Heart left ventricle (tissue), 16 donors: ENCODE results near the gene ASTN2. TPM values are rescaled to one million over a fixed set of nuclear protein-coding genes. Genes with fewer than 3 reads are reported as not detected.

ENCODE experiments used
- ATAC-seq, 4 donors: fragments of 200-7000 bp; cut with Tn5 transposase; one replicate each; pipeline ENCODE4 v1.9.1; 2020 to 2022; ENCODE audit warnings: moderate library complexity in 4 of 4, mild to moderate bottlenecking in 3 of 4, moderate number of reproducible peaks in 1 of 4
- DNase-seq, 5 donors: peaks; one replicate each; pipeline ENCODE4 v3.0.0-alpha.2; 2020
- H3K27ac ChIP-seq, 12 donors: fragments of 200-600 bp; sonication (generic) in 4 of 12; one replicate each; pipeline versions ENCODE4 v1.5.0 to v1.8.0; 2016 to 2022; ENCODE audit warnings: mild to moderate bottlenecking in 2 of 12
- H3K27me3 ChIP-seq, 9 donors: fragments of 200-600 bp; sonication (generic) in 2 of 9; one replicate each; pipeline versions ENCODE4 v1.5.1 to v1.8.0; 2016 to 2022; ENCODE audit warnings: mild to moderate bottlenecking in 3 of 9
- H3K36me3 ChIP-seq, 9 donors: fragments of 200-600 bp; sonication (generic) in 2 of 9; one replicate each; pipeline versions ENCODE4 v1.5.0 to v1.8.0; 2018 to 2022; ENCODE audit warnings: mild to moderate bottlenecking in 2 of 9
- H3K4me1 ChIP-seq, 12 donors: fragments of 200-600 bp; sonication (generic) in 4 of 12; one replicate each; pipeline versions ENCODE4 v1.5.0 to v1.8.0; 2016 to 2022; ENCODE audit warnings: mild to moderate bottlenecking in 3 of 12
- H3K4me3 ChIP-seq, 12 donors: fragments of 200-600 bp; sonication (generic) in 4 of 12; one replicate each; pipeline versions ENCODE4 v1.5.0 to v1.8.0; 2017 to 2022; ENCODE audit warnings: mild to moderate bottlenecking in 9 of 12, moderate library complexity in 4 of 12
- H3K9me3 ChIP-seq, 12 donors: fragments of 200-600 bp; sonication (generic) in 4 of 12; one replicate each; pipeline versions ENCODE4 v1.5.0 to v1.8.0; 2016 to 2022; ENCODE audit warnings: mild to moderate bottlenecking in 1 of 12
- POLR2A ChIP-seq, 2 donors: fragments of 450-650 bp; IDR thresholded peaks; one replicate each; pipeline ENCODE4 v1.6.1; 2017; ENCODE audit warnings: antibody characterized with exemption in 2 of 2, mild to moderate bottlenecking in 2 of 2, moderate library complexity in 2 of 2
- WGBS, 4 donors: extraction: QIAGEN DNeasy Blood & Tissue Kit in 2 of 4; methylation state at CpG; one replicate each; pipeline versions ENCODE4 v1.1.5 to v1.1.7; 2013 to 2018; 5-methylcytosine and 5-hydroxymethylcytosine counted together
- intact Hi-C, 10 donors: fragments of 100-400 bp; cut with DNase I; formaldehyde crosslinking; loops; one replicate each; pipeline versions ENCODE4 v1.11.1 to v1.14.2; 2022
- polyA plus RNA-seq, 2 donors: library from polyadenylated mRNA; stranded (reverse); fragments of 200-250 nt; gene quantifications; one replicate each; pipeline ENCODE4 v1.2.3, GENCODE V29; 2013
- total RNA-seq, 9 donors: library from RNA; depleted of rRNA in 2 of 9; stranded (reverse); fragments of >200 nt in 2 of 9; fragmentation: NEBNext Ultra II Directional in 3 of 9; extraction: Animal tissue kit (Norgen Biotek cat#: 25700) in 3 of 9; gene quantifications; one replicate each; pipeline versions ENCODE4 v1.1.0 to v1.2.4, GENCODE V29; 2016 to 2023
- TF ChIP-seq, protein P1 (sequence below), 12 donors: fragments of 200-600 bp; sonication (generic) in 4 of 12; IDR thresholded peaks; one replicate each; pipeline versions ENCODE4 v1.5.0 to v1.8.0; 2018 to 2022; ENCODE audit warnings: antibody characterized with exemption in 12 of 12, mild to moderate bottlenecking in 5 of 12
- donor health status: ischemic (EF 13 %, LVEDD 7.1; RV severe dilation, severe dysfunction).
- donor health status: healthy with polysubstance abuse.
- donor health status: DM: no; HTN: yes; CAD: no.
- donor health status: DM: no; HTN: no; CAD: no.
- donor health status: ischemic (EF 25% LVEDD 6.9; RV normal size, moderate dysfunction).
- donor health status: ischemic (EF 25% LVEDD 5.7; RV mildly dilated, moderate dysfunction).
- donor health status: healthy.
- donor health status: DM: yes; HTN: yes; CAD: no.
- donor health status: ischemic (EF 35%, LVEDD 5.7; RV mildly dilated, moderate dysfunction).
- donor health status: nonischemic (EF 11% LVEDD 7.7; RV severe dilation, severe dysfunction).
- donor health status: DM: yes; HTN: yes; CAD: no.
- donor health status: PGD.
- donor health status: ischemic (EF 29% LVEDD 5.4; RV normal size, mild dysfunction).
- donor health status: nonischemic (EF 23%, LVEDD 6.1; RV moderate dilation, normal function).

The ASTN2 gene
- total and polyA plus RNA-seq, 11 donors: 2.5 to 6.0 (median 3.5) TPM

- no peaks in the 10 kb centered on the region for H3K9me3 ChIP-seq
- WGBS, 4 donors: 67 to 71% (median 68%) methylated on average over 4 of the region's 4 CpGs
- no peaks in the 10 kb centered on the region for H3K27me3 ChIP-seq
- H3K36me3 ChIP-seq: no peaks in the 10 kb centered on the region
- intact Hi-C loops: no loop called here
- no peak for ATAC-seq
- H3K4me3 ChIP-seq: no peak overlapping the region
- DNase-seq: no peak
- H3K27ac ChIP-seq: no peak overlapping the region
- no peak for TF ChIP-seq POLR2A (IDR thresholded peaks at IDR 0.05)
- TF ChIP-seq, protein P1, sequence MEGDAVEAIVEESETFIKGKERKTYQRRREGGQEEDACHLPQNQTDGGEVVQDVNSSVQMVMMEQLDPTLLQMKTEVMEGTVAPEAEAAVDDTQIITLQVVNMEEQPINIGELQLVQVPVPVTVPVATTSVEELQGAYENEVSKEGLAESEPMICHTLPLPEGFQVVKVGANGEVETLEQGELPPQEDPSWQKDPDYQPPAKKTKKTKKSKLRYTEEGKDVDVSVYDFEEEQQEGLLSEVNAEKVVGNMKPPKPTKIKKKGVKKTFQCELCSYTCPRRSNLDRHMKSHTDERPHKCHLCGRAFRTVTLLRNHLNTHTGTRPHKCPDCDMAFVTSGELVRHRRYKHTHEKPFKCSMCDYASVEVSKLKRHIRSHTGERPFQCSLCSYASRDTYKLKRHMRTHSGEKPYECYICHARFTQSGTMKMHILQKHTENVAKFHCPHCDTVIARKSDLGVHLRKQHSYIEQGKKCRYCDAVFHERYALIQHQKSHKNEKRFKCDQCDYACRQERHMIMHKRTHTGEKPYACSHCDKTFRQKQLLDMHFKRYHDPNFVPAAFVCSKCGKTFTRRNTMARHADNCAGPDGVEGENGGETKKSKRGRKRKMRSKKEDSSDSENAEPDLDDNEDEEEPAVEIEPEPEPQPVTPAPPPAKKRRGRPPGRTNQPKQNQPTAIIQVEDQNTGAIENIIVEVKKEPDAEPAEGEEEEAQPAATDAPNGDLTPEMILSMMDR (IDR thresholded peaks at IDR 0.05): no peak
- H3K4me1 ChIP-seq: no peaks in the 10 kb centered on the region
Observed at GRCh38 chr9:116800074-116800473, 614.8 kb downstream of the ASTN2 start.

DNA sequence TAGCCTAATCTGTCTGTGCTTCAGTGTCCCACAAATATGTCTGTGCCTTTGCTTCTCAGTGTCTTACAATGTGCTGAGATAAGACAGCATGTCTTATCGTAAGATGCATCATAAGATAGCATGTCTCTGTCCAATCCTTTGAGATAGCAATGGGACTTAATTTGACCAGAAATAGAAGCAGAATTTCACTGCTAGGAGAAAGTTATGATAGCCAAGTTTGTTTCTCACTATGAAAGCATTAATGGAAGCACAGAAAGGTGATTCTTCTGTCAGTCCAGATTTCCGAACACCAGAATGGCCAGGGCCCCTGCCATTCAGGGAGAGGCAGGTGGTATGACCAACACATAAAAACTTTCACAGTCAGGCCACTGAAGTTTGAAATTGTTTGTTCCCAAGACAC is 616.3 kb downstream of the ASTN2 start:
- Histone ChIP-seq H3K27ac (no peak overlapping the region), H3K27me3 (no peaks in the 10 kb centered on the region), H3K36me3 (no peaks in the 10 kb centered on the region), H3K4me1 (no peaks in the 10 kb centered on the region), H3K4me3 (no peak overlapping the region), H3K9me3 (no peaks in the 10 kb centered on the region)
- DNase-seq (no peak), ATAC-seq (no peak)
- intact Hi-C loops: loop anchor here in 1 of 10 donors (5.0 kb wide), 1 partner anchor 49 kb away; no protein-coding TSS in a partner anchor
- WGBS, 4 donors: 52 to 78% (median 74%) methylated on average over 2 of the region's 2 CpGs
- TF ChIP-seq, protein P1 (IDR thresholded peaks at IDR 0.05): no peak
- no peak for TF ChIP-seq POLR2A (IDR thresholded peaks at IDR 0.05)

DNA sequence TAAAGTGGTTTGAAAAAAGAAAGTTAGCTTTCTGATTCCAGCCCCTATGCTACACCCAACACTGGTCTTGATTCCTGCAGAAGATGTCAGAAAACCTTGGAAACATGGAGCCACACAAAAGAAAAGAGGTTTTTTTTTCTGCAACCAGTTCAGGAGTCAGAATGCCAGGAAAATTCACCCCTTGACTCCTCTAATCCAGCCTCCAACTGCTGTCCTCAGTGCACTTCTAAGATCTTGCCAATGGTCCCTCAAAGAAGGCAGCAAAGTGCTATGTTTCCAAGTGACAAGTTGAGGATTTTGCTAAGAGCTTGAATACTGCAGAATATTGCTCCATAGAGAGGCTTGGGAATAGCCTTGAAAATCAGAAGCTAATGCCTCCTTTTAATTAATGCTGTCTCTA is 617.6 kb downstream of the ASTN2 start:
- intact Hi-C loops: loop anchor here in 1 of 10 donors (5.0 kb wide), 1 partner anchor 50 kb away; no protein-coding TSS in a partner anchor
- H3K9me3 ChIP-seq: no peaks in the 10 kb centered on the region
- no peak for TF ChIP-seq POLR2A (IDR thresholded peaks at IDR 0.05)
- TF ChIP-seq, protein P1 (IDR thresholded peaks at IDR 0.05): no peak
- no peaks in the 10 kb centered on the region for H3K36me3 ChIP-seq
- DNase-seq: no peak
- H3K4me1 ChIP-seq: peaks cover 0 to 2% (median 0%) of the 10 kb centered on the region in 12 donors
- ATAC-seq: no peak
- no peak overlapping the region for H3K4me3 ChIP-seq
- no peak overlapping the region for H3K27ac ChIP-seq
- no peaks in the 10 kb centered on the region for H3K27me3 ChIP-seq

DNA sequence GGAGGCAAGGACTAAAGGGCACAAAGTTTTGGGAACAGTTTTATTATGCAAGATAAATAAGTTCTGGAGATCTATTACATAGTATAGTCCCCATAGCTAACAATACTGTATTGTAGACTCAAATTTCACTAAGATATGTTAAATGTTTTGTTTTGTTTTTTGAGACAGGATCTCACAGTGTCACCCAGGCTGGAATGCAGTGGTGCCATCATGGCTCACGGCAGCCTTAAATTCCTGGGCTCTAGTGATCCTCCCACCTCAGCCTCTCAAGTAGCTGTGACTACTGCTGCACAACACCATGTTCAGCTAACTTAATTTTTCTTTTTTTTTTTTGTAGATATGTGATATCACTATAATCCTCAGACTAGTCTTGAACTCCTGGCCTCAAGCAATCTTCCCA is 618.2 kb downstream of the ASTN2 start:
- DNase-seq (no peak), ATAC-seq (no peak)
- Histone ChIP-seq H3K27me3 (no peaks in the 10 kb centered on the region), H3K27ac (no peak overlapping the region), H3K9me3 (no peaks in the 10 kb centered on the region), H3K36me3 (no peaks in the 10 kb centered on the region), H3K4me1 (peaks cover 0 to 2% (median 0%) of the 10 kb centered on the region in 12 donors), H3K4me3 (no peak overlapping the region)
- TF ChIP-seq, protein P1 (IDR thresholded peaks at IDR 0.05): no peak
- no peak for TF ChIP-seq POLR2A (IDR thresholded peaks at IDR 0.05)
- WGBS, 4 donors: 47 to 62% (median 58%) methylated on average over 1 of the region's 1 CpG
- intact Hi-C loops: loop anchor here in 1 of 10 donors (5.0 kb wide), 1 partner anchor 51 kb away; no protein-coding TSS in a partner anchor
